Measurements from ENCODE around the gene USH2A. TPM values are rescaled to one million over a fixed set of nuclear protein-coding genes. Genes with fewer than 3 reads are reported as not detected.

Gene USH2A
- total RNA-seq, 1 experiment from 2014 or later = not detected

GRCh38 chr1:215987092-215987875, 436.0 kb downstream of the USH2A start:
- H4K20me1 ChIP-seq (ENCODE audit: insufficient read depth) = no peaks in the 10 kb centered on the region
- ChIA-PET POLR2A (no interaction called here), RAD21 (ENCODE audit: low non-redundant PET in 1 of 2, low total read pairs in 2 of 2, uncharacterized antibody in 2 of 2, unreplicated experiment in 2 of 2) (no interaction called here), CTCF (no interaction called here)
- TF ChIP-seq RAD21 (IDR thresholded peaks at IDR 0.05; ENCODE audit: low read depth) (no peak), EZH2phosphoT487 (IDR thresholded peaks at IDR 0.05; ENCODE audit: borderline replicate concordance) (no peak), ZNF274 (IDR thresholded peaks at IDR 0.05; ENCODE audit: low read depth, low read length) (no peak), EGR1 (IDR thresholded peaks at IDR 0.05; ENCODE audit: low read depth) (no peak)
- H3K79me2 ChIP-seq (ENCODE audit: insufficient read depth, low read length) = no peaks in the 10 kb centered on the region
- H3K9me2 ChIP-seq (ENCODE audit: insufficient read depth) = no peaks in the 10 kb centered on the region
- no peaks in the 10 kb centered on the region for H3K9me3 ChIP-seq (ENCODE audit: control insufficient read depth in 1 of 2, insufficient read depth in 1 of 2, low read depth in 1 of 2, low read length in 2 of 2)
- H3K9ac ChIP-seq (ENCODE audit: low read length) = no peak overlapping the region
- H3K4me2 ChIP-seq (ENCODE audit: low read length) = no peak overlapping the region
- no peak overlapping the region for H3K27ac ChIP-seq (ENCODE audit: low read depth, low read length)
- no peaks in the 10 kb centered on the region for H3K27me3 ChIP-seq (ENCODE audit: insufficient read depth, low read length)
- ATAC-seq (no peak), DNase-seq (ENCODE audit: low read depth, low spot score) (no peak)
- no TSS peak for BruUV-seq (replicated peaks)
- no peak overlapping the region for H3K4me3 ChIP-seq (replicated peaks in 1 of 2; ENCODE audit: low read depth in 1 of 2, low read length in 2 of 2)
- intact Hi-C loops (cut with micrococcal nuclease) = no loop called here
- H3K36me3 ChIP-seq (ENCODE audit: control insufficient read depth in 1 of 2, insufficient read depth in 2 of 2, low read length in 2 of 2) = no peaks in the 10 kb centered on the region
- no peaks in the 10 kb centered on the region for H3K4me1 ChIP-seq (ENCODE audit: control insufficient read depth in 1 of 2, insufficient read depth in 2 of 2, low read length in 2 of 2)
- H2AFZ ChIP-seq (ENCODE audit: low read depth, low read length, poor library complexity, severe bottlenecking) = no peak overlapping the region

GRCh38 chr1:215986401-215986800, 436.8 kb downstream of the USH2A start:
- CTCF ChIA-PET = no interaction called here
- H2AFZ ChIP-seq (ENCODE audit: low read depth, low read length, poor library complexity, severe bottlenecking) = no peak overlapping the region
- intact Hi-C loops (cut with micrococcal nuclease) = no loop called here
- no peak overlapping the region for H3K4me3 ChIP-seq (replicated peaks in 1 of 2; ENCODE audit: low read depth in 1 of 2, low read length in 2 of 2)
- no TSS peak for BruUV-seq (replicated peaks)
- no peaks in the 10 kb centered on the region for H3K9me2 ChIP-seq (ENCODE audit: insufficient read depth)
- H3K9me3 ChIP-seq (ENCODE audit: control insufficient read depth in 1 of 2, insufficient read depth in 1 of 2, low read depth in 1 of 2, low read length in 2 of 2) = no peaks in the 10 kb centered on the region
- DNase-seq (ENCODE audit: low read depth, low spot score) (no peak), ATAC-seq (no peak)
- no peaks in the 10 kb centered on the region for H3K27me3 ChIP-seq (ENCODE audit: insufficient read depth, low read length)
- no peaks in the 10 kb centered on the region for H3K36me3 ChIP-seq (ENCODE audit: control insufficient read depth in 1 of 2, insufficient read depth in 2 of 2, low read length in 2 of 2)
- H4K20me1 ChIP-seq (ENCODE audit: insufficient read depth) = no peaks in the 10 kb centered on the region
- H3K4me2 ChIP-seq (ENCODE audit: low read length) = no peak overlapping the region
- H3K79me2 ChIP-seq (ENCODE audit: insufficient read depth, low read length) = no peaks in the 10 kb centered on the region
- H3K4me1 ChIP-seq (ENCODE audit: control insufficient read depth in 1 of 2, insufficient read depth in 2 of 2, low read length in 2 of 2) = no peaks in the 10 kb centered on the region
- no peak overlapping the region for H3K27ac ChIP-seq (ENCODE audit: low read depth, low read length)
- RAD21 ChIA-PET (ENCODE audit: low non-redundant PET in 1 of 2, low total read pairs in 2 of 2, uncharacterized antibody in 2 of 2, unreplicated experiment in 2 of 2) = no interaction called here
- no peak overlapping the region for H3K9ac ChIP-seq (ENCODE audit: low read length)
- POLR2A ChIA-PET = no interaction called here
- TF ChIP-seq FOSL1 (IDR thresholded peaks at IDR 0.05; ENCODE audit: low read depth) = no peak
- TF ChIP-seq, protein P1, sequence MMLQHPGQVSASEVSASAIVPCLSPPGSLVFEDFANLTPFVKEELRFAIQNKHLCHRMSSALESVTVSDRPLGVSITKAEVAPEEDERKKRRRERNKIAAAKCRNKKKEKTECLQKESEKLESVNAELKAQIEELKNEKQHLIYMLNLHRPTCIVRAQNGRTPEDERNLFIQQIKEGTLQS (IDR thresholded peaks at IDR 0.05) = no peak
- TF ChIP-seq CTCF (IDR thresholded peaks at IDR 0.05 in 2 of 3, conservative IDR thresholded peaks at IDR 0.05 in 1 of 3; ENCODE audit: borderline replicate concordance in 1 of 3, insufficient read depth in 1 of 3, low read depth in 2 of 3, low read length in 2 of 3) = no peak
- no peak for TF ChIP-seq REST (IDR thresholded peaks at IDR 0.05; ENCODE audit: low read depth)
- no peak for TF ChIP-seq SP1 (IDR thresholded peaks at IDR 0.05; ENCODE audit: low read depth)
- no peak for TF ChIP-seq SIN3A (IDR thresholded peaks at IDR 0.05; ENCODE audit: low read depth)
- TF ChIP-seq JUND (IDR thresholded peaks at IDR 0.05) = no peak
- no peak for TF ChIP-seq ZFX (IDR thresholded peaks at IDR 0.05)
- TF ChIP-seq SRF (IDR thresholded peaks at IDR 0.05; ENCODE audit: low read depth) = no peak

All from HCT116 (cell line).